ENCODE data around the gene STAT3. TPM values are rescaled to one million over a fixed set of nuclear protein-coding genes. Genes with fewer than 3 reads are reported as not detected.

Gene STAT3
- total RNA-seq, 1 experiment from 2014 or later = 60.5 TPM

DNA sequence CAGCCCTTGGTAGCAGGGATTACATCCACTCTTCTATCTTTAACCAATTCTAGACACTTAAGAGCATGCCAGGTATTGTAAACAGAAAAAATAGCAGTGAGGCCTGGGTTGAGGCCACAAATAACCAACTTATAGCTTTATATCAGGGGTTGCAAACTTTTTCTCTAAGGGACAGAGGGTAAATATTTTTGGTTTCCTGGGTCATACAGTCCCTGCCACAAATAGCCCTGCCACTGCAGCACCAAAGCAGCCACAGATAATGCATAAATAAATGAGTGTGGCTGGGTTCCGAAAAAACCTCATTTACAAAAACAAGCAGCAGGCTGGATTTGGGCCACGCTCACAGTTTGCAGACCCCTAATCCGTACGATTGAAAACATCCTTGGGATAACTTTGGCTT is 46.7 kb downstream of the STAT3 start:
- POLR2A ChIA-PET (ENCODE audit: low non-redundant PET) = no interaction called here
- peaks cover 9% of the 10 kb centered on the region for H3K36me3 ChIP-seq (ENCODE audit: insufficient read depth, low read length, poor library complexity, severe bottlenecking)
- no TSS peak for BruUV-seq (replicated peaks)
- CTCF ChIA-PET = interaction anchor here (0.7 kb wide), 1 partner anchor 316 kb away, joined by 3 read pairs; no protein-coding TSS in a partner anchor
- H3K27me3 ChIP-seq (replicated peaks; ENCODE audit: insufficient read depth, low read depth, low read length, poor library complexity) = no peaks in the 10 kb centered on the region
- DNase-seq (ENCODE audit: low spot score) = no peak
- TF ChIP-seq, protein P1, sequence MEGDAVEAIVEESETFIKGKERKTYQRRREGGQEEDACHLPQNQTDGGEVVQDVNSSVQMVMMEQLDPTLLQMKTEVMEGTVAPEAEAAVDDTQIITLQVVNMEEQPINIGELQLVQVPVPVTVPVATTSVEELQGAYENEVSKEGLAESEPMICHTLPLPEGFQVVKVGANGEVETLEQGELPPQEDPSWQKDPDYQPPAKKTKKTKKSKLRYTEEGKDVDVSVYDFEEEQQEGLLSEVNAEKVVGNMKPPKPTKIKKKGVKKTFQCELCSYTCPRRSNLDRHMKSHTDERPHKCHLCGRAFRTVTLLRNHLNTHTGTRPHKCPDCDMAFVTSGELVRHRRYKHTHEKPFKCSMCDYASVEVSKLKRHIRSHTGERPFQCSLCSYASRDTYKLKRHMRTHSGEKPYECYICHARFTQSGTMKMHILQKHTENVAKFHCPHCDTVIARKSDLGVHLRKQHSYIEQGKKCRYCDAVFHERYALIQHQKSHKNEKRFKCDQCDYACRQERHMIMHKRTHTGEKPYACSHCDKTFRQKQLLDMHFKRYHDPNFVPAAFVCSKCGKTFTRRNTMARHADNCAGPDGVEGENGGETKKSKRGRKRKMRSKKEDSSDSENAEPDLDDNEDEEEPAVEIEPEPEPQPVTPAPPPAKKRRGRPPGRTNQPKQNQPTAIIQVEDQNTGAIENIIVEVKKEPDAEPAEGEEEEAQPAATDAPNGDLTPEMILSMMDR (conservative IDR thresholded peaks at IDR 0.05; ENCODE audit: low read depth, low read length) = no peak
- TF ChIP-seq EZH2 (IDR thresholded peaks at IDR 0.05; ENCODE audit: borderline replicate concordance, low read depth, low read length, poor library complexity, severe bottlenecking) = no peak
- no peaks in the 10 kb centered on the region for H3K9me3 ChIP-seq (ENCODE audit: low read depth, low read length, poor library complexity, severe bottlenecking)
- H3K27ac ChIP-seq (ENCODE audit: low read depth, low read length, poor library complexity, severe bottlenecking) = no peak overlapping the region
- no peak overlapping the region for H3K4me3 ChIP-seq (ENCODE audit: low read depth, low read length, poor library complexity, severe bottlenecking)
- H3K4me1 ChIP-seq (ENCODE audit: insufficient read depth, low read length, poor library complexity, severe bottlenecking) = no peaks in the 10 kb centered on the region
- intact Hi-C loops (cut with micrococcal nuclease; ENCODE audit: unreplicated experiment) = no loop called here

DNA sequence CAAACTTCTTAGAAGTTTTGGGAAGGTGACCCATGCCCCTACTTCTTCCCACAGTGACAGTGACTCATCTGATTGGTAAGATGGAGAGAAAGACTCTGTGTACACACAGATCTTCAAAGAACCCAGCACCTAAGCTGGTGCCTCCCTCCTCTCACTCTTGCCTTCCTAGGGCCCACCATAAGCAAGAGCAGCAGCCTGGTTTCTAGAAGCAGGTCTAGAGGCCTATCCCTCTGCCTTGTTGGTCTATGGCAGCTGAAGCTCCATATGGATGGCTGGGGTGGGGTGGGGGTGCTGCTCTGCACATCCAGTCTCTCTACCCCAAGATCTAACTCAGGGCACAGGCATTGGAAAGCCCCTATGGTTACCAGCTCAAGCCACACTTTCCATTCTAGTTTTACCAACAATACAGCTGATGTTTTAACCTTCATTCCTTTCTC is 47.5 kb downstream of the STAT3 start:
- no peaks in the 10 kb centered on the region for H3K4me1 ChIP-seq (ENCODE audit: insufficient read depth, low read length, poor library complexity, severe bottlenecking)
- peaks cover 13% of the 10 kb centered on the region for H3K36me3 ChIP-seq (ENCODE audit: insufficient read depth, low read length, poor library complexity, severe bottlenecking)
- DNase-seq (ENCODE audit: low spot score) = no peak
- no peak overlapping the region for H3K4me3 ChIP-seq (ENCODE audit: low read depth, low read length, poor library complexity, severe bottlenecking)
- TF ChIP-seq, protein P1 (conservative IDR thresholded peaks at IDR 0.05; ENCODE audit: low read depth, low read length) = no peak
- no peak for TF ChIP-seq EZH2 (IDR thresholded peaks at IDR 0.05; ENCODE audit: borderline replicate concordance, low read depth, low read length, poor library complexity, severe bottlenecking)
- H3K27me3 ChIP-seq (replicated peaks; ENCODE audit: insufficient read depth, low read depth, low read length, poor library complexity) = no peaks in the 10 kb centered on the region
- intact Hi-C loops (cut with micrococcal nuclease; ENCODE audit: unreplicated experiment) = no loop called here
- CTCF ChIA-PET = no interaction called here
- H3K27ac ChIP-seq (ENCODE audit: low read depth, low read length, poor library complexity, severe bottlenecking) = no peak overlapping the region
- H3K9me3 ChIP-seq (ENCODE audit: low read depth, low read length, poor library complexity, severe bottlenecking) = no peaks in the 10 kb centered on the region
- POLR2A ChIA-PET (ENCODE audit: low non-redundant PET) = no interaction called here
- no TSS peak for BruUV-seq (replicated peaks)

- no peak overlapping the region for H3K4me3 ChIP-seq (ENCODE audit: low read depth, low read length, poor library complexity, severe bottlenecking)
- TF ChIP-seq, protein P1 (conservative IDR thresholded peaks at IDR 0.05; ENCODE audit: low read depth, low read length) = no peak
- TF ChIP-seq EZH2 (IDR thresholded peaks at IDR 0.05; ENCODE audit: borderline replicate concordance, low read depth, low read length, poor library complexity, severe bottlenecking) = no peak
- DNase-seq (ENCODE audit: low spot score) = no peak
- H3K36me3 ChIP-seq (ENCODE audit: insufficient read depth, low read length, poor library complexity, severe bottlenecking) = peaks cover 16% of the 10 kb centered on the region
- H3K27me3 ChIP-seq (replicated peaks; ENCODE audit: insufficient read depth, low read depth, low read length, poor library complexity) = no peaks in the 10 kb centered on the region
- CTCF ChIA-PET = no interaction called here
- no peaks in the 10 kb centered on the region for H3K9me3 ChIP-seq (ENCODE audit: low read depth, low read length, poor library complexity, severe bottlenecking)
- POLR2A ChIA-PET (ENCODE audit: low non-redundant PET) = no interaction called here
- no peaks in the 10 kb centered on the region for H3K4me1 ChIP-seq (ENCODE audit: insufficient read depth, low read length, poor library complexity, severe bottlenecking)
- BruUV-seq (replicated peaks) = no TSS peak
- no peak overlapping the region for H3K27ac ChIP-seq (ENCODE audit: low read depth, low read length, poor library complexity, severe bottlenecking)
- intact Hi-C loops (cut with micrococcal nuclease; ENCODE audit: unreplicated experiment) = no loop called here
Measured at GRCh38 chr17:42339221-42339620, 49.0 kb downstream of the STAT3 start.

Measured in A673 (cell line).